Smooth muscle cell of trachea (primary cell): ENCODE results near the gene NUTF2. TPM values are rescaled to one million over a fixed set of nuclear protein-coding genes. Genes with fewer than 3 reads are reported as not detected.

Source experiments
- total RNA-seq: library from RNA; depleted of rRNA; stranded (reverse); fragments of >200 nt; gene quantifications from 2 replicates; pipeline ENCODE4 v1.2.1, GENCODE V29; 2014

Gene NUTF2
- total RNA-seq: 141 and 205 TPM in 2 replicates

DNA sequence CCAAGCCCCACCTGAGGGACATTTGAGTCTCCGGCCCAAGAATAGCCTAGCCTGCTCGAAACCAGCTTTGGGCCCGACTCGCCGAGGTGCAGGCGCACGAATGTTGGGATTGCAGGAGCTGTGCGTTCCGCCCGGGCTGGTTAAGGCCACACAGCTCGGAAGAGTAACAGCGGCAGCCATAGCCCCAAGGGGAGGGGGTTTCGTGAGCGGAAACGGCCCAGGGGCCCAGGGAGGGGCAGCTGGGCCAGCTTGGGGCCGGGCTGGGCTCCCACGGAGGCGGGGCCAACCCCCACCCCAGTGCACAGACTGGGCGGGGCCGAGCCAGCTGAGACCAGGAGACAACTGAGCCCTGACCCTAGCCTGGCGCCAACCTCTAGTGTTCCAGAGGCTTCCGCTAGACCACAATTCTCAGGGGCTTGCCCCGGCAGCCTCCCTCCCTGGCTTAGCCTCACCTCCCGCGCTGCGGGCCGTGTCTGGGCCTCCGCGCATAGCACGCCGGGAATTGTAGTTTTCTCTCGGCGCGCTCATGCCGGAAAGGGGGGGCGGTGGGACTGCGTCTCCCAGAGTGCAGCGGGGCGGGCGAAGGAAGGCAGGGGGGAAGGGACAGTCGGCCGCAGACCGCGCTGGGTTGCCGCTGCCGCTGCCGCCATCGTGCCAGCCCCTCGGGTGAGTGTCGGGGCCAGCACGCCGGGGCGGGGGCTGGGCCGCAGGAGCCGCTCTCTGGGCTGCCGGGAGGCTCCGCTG, at the start of gene NUTF2:
Gene NUTF2, plus strand, starts transcription at position 614 of the 744 bp plus-strand sequence. CDS start 18,198 bp downstream, outside the sequence.

DNA sequence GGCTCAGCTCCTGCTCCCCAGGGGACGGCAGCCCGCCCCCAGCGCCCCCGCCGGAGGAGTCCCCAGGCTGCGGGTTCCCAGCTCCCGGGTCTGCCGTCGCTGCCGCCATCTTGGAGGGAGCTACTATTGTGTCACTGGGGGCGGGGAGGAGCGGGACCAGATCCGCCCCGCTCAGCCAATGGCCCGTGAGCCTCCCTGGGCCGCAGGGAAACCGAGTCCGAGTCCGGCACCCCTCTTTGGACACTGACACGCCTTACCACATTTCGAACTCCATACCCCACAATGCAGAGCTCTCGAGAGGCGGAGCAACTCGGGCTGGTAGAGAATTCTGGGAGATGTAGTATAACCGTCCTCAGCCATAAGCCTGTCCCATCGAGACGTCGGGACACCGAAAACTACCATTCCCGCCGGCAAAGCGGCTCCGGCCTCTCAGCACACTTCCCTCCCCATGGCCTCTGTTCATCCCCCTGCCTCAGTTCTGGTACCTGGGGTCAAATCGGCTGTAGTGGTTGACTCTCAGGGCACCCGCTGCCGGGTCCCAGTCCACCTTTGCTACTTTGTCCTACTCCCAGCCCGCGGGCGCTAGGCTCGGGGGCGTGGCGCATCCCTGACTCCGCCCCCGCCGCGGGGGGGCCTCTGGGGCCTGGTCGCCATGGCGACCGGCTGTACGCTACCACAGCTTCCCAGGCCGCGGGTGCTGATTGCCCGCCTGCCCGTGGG, 40.1 kb upstream of the NUTF2 start, which contains the start of the genes RANBP10 and TSNAXIP1:
Gene RANBP10, minus strand, starts transcription at position 133 of the 720 bp plus-strand sequence. Its CDS starts 24 bp downstream, at position 109.
Gene TSNAXIP1, plus strand, starts transcription at position 462 of the 720 bp plus-strand sequence. CDS start 261 bp downstream, outside the sequence.

DNA sequence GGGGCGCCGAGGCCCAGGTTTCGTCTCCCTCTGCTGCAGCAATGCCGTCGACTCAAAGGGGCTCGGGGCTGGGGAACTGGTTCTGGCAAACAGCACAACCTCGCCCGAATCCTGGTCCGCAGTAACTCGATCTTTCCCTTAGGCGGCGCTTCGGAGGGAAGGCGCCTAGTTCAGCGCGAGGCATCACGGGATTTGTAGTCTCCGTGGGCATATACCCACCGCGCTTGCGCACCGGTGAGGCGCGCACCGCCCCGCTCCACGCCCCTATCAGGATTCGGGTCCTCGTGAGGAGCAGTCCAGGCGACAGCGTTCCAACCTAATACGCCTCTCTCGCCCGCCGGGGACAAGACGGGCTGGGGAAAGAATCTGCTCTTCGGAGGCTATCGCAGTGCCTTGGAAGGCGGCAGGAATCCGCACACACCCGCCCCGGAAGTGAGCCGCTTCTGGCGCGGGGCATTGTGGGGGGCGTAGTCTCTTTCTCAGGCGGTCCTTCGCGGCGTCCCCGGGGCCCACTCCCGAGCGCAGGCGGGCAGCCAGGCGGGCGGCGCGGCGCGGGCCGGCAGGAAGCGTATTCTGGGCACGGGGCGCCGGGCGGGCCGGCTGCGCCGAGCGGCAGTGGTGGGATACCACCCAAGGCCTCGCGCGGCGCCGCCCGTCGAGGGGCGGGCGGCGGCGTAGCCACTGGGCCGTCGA, 4.8 kb upstream of the NUTF2 start, which contains the start of gene THAP11:
Gene THAP11, plus strand, starts transcription at position 505 of the 693 bp plus-strand sequence. CDS start 235 bp downstream, outside the sequence.

DNA sequence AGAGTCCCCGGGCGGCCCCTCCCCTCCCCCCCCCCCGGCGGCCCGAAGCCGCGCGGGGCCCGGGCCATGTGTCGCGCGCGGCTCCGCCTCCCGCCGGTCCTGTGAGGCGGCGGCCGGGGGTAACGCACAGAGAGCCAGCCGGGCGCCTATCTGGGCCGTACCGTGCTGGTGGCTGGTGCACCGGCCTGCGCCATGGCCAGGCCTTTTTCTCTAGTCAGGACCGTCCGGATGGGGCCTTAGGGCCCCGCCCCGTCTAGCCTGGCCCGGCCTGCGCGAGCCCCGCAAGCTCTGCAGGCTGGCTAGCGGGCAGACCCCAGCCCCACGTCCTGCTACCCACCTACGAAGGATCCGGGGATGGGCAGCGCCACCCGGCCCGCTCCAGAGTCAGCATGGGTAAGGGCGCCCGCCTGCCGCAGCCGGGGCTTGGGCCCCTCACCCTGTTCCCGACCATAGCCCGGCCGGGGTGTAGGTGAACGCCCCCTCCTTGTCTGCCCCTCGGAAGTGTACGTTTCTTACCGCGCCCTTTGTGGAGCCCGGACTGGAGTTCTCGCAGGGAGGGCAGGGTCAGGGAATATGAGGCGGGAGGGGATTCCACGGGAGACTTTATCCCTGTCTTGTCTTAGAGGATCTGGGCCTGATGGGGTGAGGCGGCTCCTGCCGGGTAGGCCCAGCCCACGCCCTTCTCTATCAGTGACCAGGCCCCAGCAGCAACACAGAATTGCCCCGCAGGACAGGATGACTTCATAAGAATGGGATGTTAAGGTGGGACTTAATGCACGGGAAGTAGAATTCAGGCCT, 530 bp downstream of the NUTF2 start, which contains the start of gene CENPT:
Gene CENPT, minus strand, starts transcription at position 630 of the 798 bp plus-strand sequence. CDS start 13,834 bp downstream, outside the sequence.

DNA sequence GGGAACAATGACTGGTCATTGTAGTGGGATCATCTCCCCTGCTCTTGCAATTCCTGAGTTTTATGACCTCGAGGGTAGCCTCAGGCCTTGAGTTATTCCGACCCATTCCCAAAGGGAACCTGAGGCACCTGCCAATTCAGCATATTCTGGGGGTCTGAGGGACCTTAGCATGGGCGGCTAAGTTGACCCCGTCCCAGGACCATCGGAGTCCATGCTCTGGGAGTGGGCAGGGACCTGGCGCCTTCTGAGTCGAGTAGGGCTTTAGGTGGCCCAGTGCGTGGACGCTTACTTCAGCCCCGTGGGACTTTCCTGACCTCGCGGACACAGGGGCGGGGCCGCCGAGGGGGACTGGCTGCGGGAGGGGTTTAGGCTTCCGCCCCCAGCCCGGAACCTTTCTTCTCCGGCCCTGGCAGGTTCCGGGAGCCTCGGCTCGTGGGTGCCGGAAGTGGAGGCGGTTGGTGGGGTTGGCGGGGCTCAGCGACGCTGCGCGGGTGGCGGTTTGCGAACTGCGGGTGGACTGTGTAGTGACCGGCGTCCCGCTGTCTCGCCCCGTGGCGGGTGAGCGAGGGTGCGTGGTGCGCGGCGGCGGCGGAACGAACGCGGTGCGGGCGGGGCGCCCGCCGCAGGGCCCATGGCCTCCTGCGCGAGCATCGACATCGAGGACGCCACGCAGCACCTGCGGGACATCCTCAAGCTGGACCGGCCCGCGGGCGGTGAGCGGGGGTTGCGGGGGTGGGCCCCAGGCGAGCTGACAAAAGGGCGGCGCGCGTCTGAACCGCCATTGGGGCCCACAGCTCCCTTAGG, 26.1 kb downstream of the NUTF2 start, which contains the start of gene EDC4:
Gene EDC4, plus strand, starts transcription at position 422 of the 804 bp plus-strand sequence. Its CDS starts 210 bp downstream, at position 632.

DNA sequence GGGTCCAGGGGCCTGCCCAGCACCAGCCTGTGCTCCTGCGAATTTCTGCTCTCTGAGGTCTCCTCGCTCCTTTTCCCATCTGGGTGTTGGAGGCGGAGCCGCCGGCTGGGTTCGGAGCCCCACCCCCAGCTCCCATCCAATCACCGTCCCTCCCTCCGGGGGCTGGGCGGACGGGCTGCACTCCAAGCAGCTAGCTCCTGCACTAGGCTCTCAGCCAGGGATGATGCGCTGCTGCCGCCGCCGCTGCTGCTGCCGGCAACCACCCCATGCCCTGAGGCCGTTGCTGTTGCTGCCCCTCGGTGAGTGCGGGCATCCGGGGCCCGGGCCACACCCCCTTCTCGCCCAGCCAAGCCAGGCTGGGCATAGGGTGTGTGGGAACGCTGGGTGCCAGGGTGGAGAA, 38.0 kb downstream of the NUTF2 start, which contains the start of gene NRN1L:
Gene NRN1L, plus strand, starts transcription at position 202 of the 400 bp plus-strand sequence. Its CDS starts 19 bp downstream, at position 221.

DNA sequence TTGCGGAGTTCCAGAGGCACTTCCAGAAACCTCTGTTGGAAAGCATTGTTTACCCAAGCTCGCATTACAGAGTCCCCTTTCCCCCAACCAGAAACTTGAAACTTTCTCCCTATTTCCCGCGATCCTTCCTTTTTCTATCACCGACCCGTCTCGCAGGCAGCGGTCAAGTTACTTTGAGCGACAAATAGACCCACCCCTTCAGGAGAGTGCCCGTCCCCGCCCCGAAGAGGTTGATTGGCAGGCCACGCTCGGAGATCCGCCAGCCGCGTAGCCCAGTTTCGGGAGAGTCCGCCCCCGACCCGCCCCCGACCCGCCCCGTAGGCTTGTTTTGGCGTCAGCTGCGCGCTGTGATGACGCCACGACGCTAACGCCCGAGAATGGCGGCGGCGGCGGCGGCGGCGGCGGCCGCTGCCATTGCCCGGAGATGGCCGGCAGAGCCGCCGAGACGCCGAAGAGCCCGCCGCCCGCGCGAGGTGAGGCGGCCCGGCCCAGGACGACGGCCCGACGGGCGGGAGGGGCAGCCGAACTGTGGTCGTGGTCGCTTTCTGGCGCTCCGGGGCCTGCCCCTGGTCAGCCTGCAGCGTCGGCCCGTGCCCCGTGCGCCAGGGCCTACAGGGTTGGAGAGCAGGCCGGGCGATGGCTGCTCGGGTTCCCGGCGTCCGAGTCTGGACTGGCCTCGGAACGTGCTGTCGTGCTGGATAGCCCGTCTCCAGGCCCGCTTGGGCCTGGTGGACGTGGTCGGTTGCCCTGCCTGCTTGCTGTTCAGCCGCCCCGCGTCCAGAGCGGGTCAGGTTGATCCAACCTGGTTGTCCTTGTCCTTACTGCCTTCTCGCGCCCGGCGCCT, 46.4 kb downstream of the NUTF2 start, which contains the start of gene PSKH1:
Gene PSKH1, plus strand, starts transcription at position 356 of the 844 bp plus-strand sequence. CDS start 15,496 bp downstream, outside the sequence.

Other genes with a start within 250 kb of the NUTF2 start
- gene CARMIL2, start 201.8 kb upstream of the NUTF2 start, total RNA-seq: under 0.01 and 0.29 TPM in 2 replicates
- gene ACD, start 186.7 kb upstream of the NUTF2 start, total RNA-seq: 15.4 and 16.7 TPM in 2 replicates
- 0.44 and 2.5 TPM in 2 replicates for gene PARD6A, start 186.0 kb upstream of the NUTF2 start, total RNA-seq
- gene ENKD1, start 180.2 kb upstream of the NUTF2 start, total RNA-seq: 18.2 and 21.8 TPM in 2 replicates
- gene C16orf86, start 180.1 kb upstream of the NUTF2 start, total RNA-seq: 9.6 and 13.7 TPM in 2 replicates
- gene GFOD2, start 127.6 kb upstream of the NUTF2 start, total RNA-seq: 15.4 and 16.1 TPM in 2 replicates
- gene RANBP10, start 40.4 kb upstream of the NUTF2 start, total RNA-seq: 4.9 and 7.8 TPM in 2 replicates
- gene TSNAXIP1, start 40.0 kb upstream of the NUTF2 start, total RNA-seq: 0.73 and 1.3 TPM in 2 replicates
- gene THAP11, start 4.6 kb upstream of the NUTF2 start, total RNA-seq: 32.6 and 58.1 TPM in 2 replicates
- gene CENPT, start 760 bp downstream of the NUTF2 start, total RNA-seq: 35.6 and 36.1 TPM in 2 replicates
- 61.5 and 67.2 TPM in 2 replicates for gene EDC4, start 26.1 kb downstream of the NUTF2 start, total RNA-seq
- gene NRN1L, start 38.0 kb downstream of the NUTF2 start, total RNA-seq: 0.73 TPM in 1 of 2 replicates, not detected in the other
- 14.5 and 18.5 TPM in 2 replicates for gene PSKH1, start 46.3 kb downstream of the NUTF2 start, total RNA-seq
- 0.33 and 0.44 TPM in 2 replicates for gene CTRL, start 84.9 kb downstream of the NUTF2 start, total RNA-seq
- gene PSMB10, start 89.9 kb downstream of the NUTF2 start, total RNA-seq: 56.1 and 69.8 TPM in 2 replicates
- 7.6 and 12.4 TPM in 2 replicates for gene LCAT, start 97.2 kb downstream of the NUTF2 start, total RNA-seq
- 78.1 and 109 TPM in 2 replicates for gene SLC12A4, start 121.7 kb downstream of the NUTF2 start, total RNA-seq
- not detected in 2 replicates for gene DPEP3, start 133.6 kb downstream of the NUTF2 start, total RNA-seq
- not detected in 2 replicates for gene DPEP2, start 152.6 kb downstream of the NUTF2 start, total RNA-seq
- gene DPEP2NB, start 169.0 kb downstream of the NUTF2 start, total RNA-seq: not detected in 2 replicates
- gene DDX28, start 176.3 kb downstream of the NUTF2 start, total RNA-seq: 9.3 TPM in 2 replicates
- 18.7 and 31.1 TPM in 2 replicates for gene DUS2, start 176.4 kb downstream of the NUTF2 start, total RNA-seq
- gene NFATC3, start 238.4 kb downstream of the NUTF2 start, total RNA-seq: 8.1 and 15.1 TPM in 2 replicates